CD4-positive, CD25-positive, alpha-beta regulatory T cell (primary cell): ENCODE results near the gene DGKE. TPM values are rescaled to one million over a fixed set of nuclear protein-coding genes. Genes with fewer than 3 reads are reported as not detected.

Source experiments
- ATAC-seq, 2 donors: fragments of 150-1000 bp; cut with Tn5 transposase; one replicate each; pipeline ENCODE4 v1.10.0; 2021; ENCODE audit warnings: low read depth in 2 of 2, moderate number of reproducible peaks in 2 of 2, moderate library complexity in 1 of 2
- DNase-seq, 3 donors: peaks; one replicate each; pipeline versions ENCODE4 v3.0.0 to v3.0.0-alpha.2; 2012 to 2022; ENCODE audit warnings: mixed read lengths in 1 of 3
- H3K27ac ChIP-seq: one replicate; pipeline ENCODE4 v1.7.0; 2013; ENCODE audit warnings: mild to moderate bottlenecking, low read length; ENCODE audit not compliant: insufficient read depth, poor library complexity, severe bottlenecking
- H3K27me3 ChIP-seq: one replicate; pipeline ENCODE4 v1.7.0; 2013; ENCODE audit warnings: low read length; ENCODE audit not compliant: control insufficient read depth, insufficient read depth
- H3K36me3 ChIP-seq: one replicate; pipeline ENCODE4 v1.7.0; 2013; ENCODE audit warnings: mild to moderate bottlenecking, low read length, moderate library complexity; ENCODE audit not compliant: control insufficient read depth, insufficient read depth
- H3K4me1 ChIP-seq: 2 replicates; pipeline ENCODE4 v1.7.0; 2013; ENCODE audit warnings: mild to moderate bottlenecking, low read length; ENCODE audit not compliant: insufficient read depth, control insufficient read depth, poor library complexity, severe bottlenecking
- H3K4me3 ChIP-seq: one replicate; pipeline ENCODE4 v1.7.0; 2013; ENCODE audit warnings: low read depth, mild to moderate bottlenecking, low read length, moderate library complexity
- H3K9me3 ChIP-seq, 2 experiments: 1 replicate in 1 of 2; 2 replicates in 1 of 2; pipeline ENCODE4 v1.7.0; 2013; ENCODE audit warnings: low read length in 2 of 2, mild to moderate bottlenecking in 1 of 2, moderate library complexity in 1 of 2; ENCODE audit not compliant: control insufficient read depth in 2 of 2
- H3K27ac Mint-ChIP-seq, 3 donors: one replicate each; pipeline ENCODE4 v1.8.0; 2020 to 2022; ENCODE audit warnings: mild to moderate bottlenecking in 3 of 3, mixed read lengths in 3 of 3, moderate library complexity in 2 of 3
- H3K27me3 Mint-ChIP-seq: one replicate; pipeline ENCODE4 v1.8.0; 2022; ENCODE audit warnings: mild to moderate bottlenecking, mixed read lengths
- H3K36me3 Mint-ChIP-seq: one replicate; pipeline ENCODE4 v1.8.0; 2020; ENCODE audit warnings: mixed read lengths
- H3K4me1 Mint-ChIP-seq, 4 donors: one replicate each; pipeline ENCODE4 v1.8.0; 2020 to 2022; ENCODE audit warnings: mixed read lengths in 4 of 4, mild to moderate bottlenecking in 1 of 4
- H3K4me3 Mint-ChIP-seq, 4 donors: one replicate each; pipeline ENCODE4 v1.8.0; 2020 to 2022; ENCODE audit warnings: mild to moderate bottlenecking in 4 of 4, mixed read lengths in 4 of 4, moderate library complexity in 3 of 4
- H3K9me3 Mint-ChIP-seq, 7 donors: one replicate each; pipeline ENCODE4 v1.8.0; 2020 to 2022; ENCODE audit warnings: mixed read lengths in 7 of 7, mild to moderate bottlenecking in 3 of 7, moderate library complexity in 2 of 7
- polyA plus RNA-seq, 4 donors: library from polyadenylated mRNA; unstranded; fragments of 300-500 nt; fragmentation: Illumina TruSeq; gene quantifications; one replicate each; pipeline ENCODE4 v1.2.3, GENCODE V29; 2021
- total RNA-seq: library from RNA; stranded (reverse); gene quantifications from one replicate; pipeline ENCODE4 v1.2.3, GENCODE V29; 2022

Gene DGKE
- total and polyA plus RNA-seq, 5 donors from 2014 or later, result 6.2 to 45.5 (median 8.0) TPM

GRCh38 chr17:56884483-56885311 lies 50.7 kb downstream of the DGKE start:
- Histone ChIP-seq H3K27ac (no peak overlapping the region), H3K36me3 (peaks cover 32% of the 10 kb centered on the region), H3K27me3 (no peaks in the 10 kb centered on the region), H3K9me3 (peaks cover 13 to 14% of the 10 kb centered on the region in 2 experiments), H3K4me1 (no peaks in the 10 kb centered on the region), H3K4me3 (no peak overlapping the region)
- Mint-ChIP-seq H3K4me1 (peaks cover 0 to 5% (median 0%) of the 10 kb centered on the region in 4 donors), H3K27ac (peak overlapping the region in 1 of 3 donors; percentile 70), H3K27me3 (no peaks in the 10 kb centered on the region), H3K4me3 (no peak overlapping the region), H3K9me3 (peaks cover 0 to 18% (median 2%) of the 10 kb centered on the region in 7 donors), H3K36me3 (peaks cover 23% of the 10 kb centered on the region)
- DNase-seq (no peak), ATAC-seq (no peak)

DNA sequence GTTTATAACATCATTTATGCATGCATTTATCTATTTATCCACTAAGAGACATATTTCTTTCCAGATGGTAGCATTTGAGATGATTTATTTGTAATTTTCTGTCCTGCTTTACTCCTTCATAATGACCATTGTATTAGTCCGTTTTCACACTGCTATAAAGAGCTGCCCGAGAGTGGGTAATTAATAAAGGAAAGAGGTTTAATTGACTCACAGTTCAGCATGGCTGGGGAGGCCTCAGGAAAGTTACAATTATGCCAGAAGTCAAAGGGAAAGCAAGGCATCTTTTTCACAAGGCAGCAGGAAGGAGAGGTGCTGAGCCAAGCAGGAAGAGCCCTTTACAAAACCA lies 51.3 kb downstream of the DGKE start:
- Mint-ChIP-seq H3K9me3 (peaks cover 0 to 18% (median 2%) of the 10 kb centered on the region in 7 donors), H3K36me3 (peaks cover 26% of the 10 kb centered on the region), H3K27me3 (no peaks in the 10 kb centered on the region), H3K27ac (peak overlapping the region in 1 of 3 donors; percentile 82), H3K4me3 (no peak overlapping the region), H3K4me1 (peaks cover 0 to 5% (median 0%) of the 10 kb centered on the region in 4 donors)
- DNase-seq (no peak), ATAC-seq (no peak)
- H3K4me1 ChIP-seq, result no peaks in the 10 kb centered on the region
- H3K36me3 ChIP-seq, result peaks cover 37% of the 10 kb centered on the region
- peaks cover 13 to 14% of the 10 kb centered on the region in 2 experiments for H3K9me3 ChIP-seq
- H3K4me3 ChIP-seq, result no peak overlapping the region
- no peak overlapping the region for H3K27ac ChIP-seq
- H3K27me3 ChIP-seq, result no peaks in the 10 kb centered on the region

DNA sequence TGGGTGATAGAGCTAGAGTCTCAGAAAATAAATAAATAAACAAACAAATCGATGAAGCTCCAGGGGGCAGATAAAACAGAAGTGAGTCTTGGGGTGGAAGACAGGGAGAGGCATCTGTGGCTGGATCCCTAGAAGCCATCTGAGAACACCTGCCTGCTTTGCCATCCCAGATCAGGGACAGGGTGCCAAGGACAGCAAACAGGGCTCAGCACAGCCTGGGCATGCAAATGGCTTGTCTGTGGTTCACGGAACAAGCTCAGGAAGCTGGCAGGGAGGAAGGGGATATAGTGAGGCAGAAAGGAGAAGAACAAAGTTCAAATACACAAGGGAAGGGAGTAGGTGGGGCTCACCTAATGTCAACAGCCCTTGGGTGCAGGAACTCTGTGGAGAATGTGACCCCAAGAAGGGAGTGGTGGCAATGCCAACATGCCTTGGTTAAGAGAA lies 52.4 kb downstream of the DGKE start:
- H3K27ac Mint-ChIP-seq, result peak overlapping the region in 1 of 3 donors; percentile 94
- no peak for DNase-seq
- Histone ChIP-seq H3K4me3 (no peak overlapping the region), H3K27ac (no peak overlapping the region), H3K36me3 (peaks cover 46% of the 10 kb centered on the region), H3K4me1 (no peaks in the 10 kb centered on the region), H3K9me3 (peaks cover 13 to 14% of the 10 kb centered on the region in 2 experiments), H3K27me3 (no peaks in the 10 kb centered on the region)
- H3K27me3 Mint-ChIP-seq, result no peaks in the 10 kb centered on the region
- no peak for ATAC-seq
- H3K9me3 Mint-ChIP-seq, result peaks cover 0 to 18% (median 2%) of the 10 kb centered on the region in 7 donors
- H3K36me3 Mint-ChIP-seq, result peaks cover 35% of the 10 kb centered on the region
- H3K4me1 Mint-ChIP-seq, result peaks cover 0 to 5% (median 0%) of the 10 kb centered on the region in 4 donors
- H3K4me3 Mint-ChIP-seq, result no peak overlapping the region

DNA sequence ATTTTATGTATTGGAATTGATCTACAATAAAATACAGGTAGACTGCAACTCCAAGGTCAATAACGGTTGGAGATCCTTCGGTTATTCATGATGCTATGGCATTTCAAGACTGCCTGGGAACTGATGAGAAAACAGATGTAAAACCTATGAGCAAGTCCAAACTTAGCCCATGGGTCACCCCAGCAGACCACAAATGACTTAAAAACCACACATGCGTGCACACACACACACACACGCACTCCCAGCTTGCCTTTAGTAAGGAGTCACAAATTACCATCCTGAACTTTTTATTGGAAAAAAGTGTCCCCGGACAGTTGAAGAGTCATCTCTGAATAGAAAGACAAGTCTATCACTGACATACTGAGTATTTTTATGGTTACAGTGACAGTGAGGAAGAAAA lies 53.2 kb downstream of the DGKE start:
- H3K36me3 ChIP-seq, result peaks cover 54% of the 10 kb centered on the region
- Mint-ChIP-seq H3K9me3 (peaks cover 0 to 18% (median 2%) of the 10 kb centered on the region in 7 donors), H3K4me1 (peaks cover 0 to 5% (median 0%) of the 10 kb centered on the region in 4 donors), H3K27ac (no peak overlapping the region), H3K36me3 (peaks cover 36% of the 10 kb centered on the region), H3K4me3 (no peak overlapping the region), H3K27me3 (no peaks in the 10 kb centered on the region)
- no peak overlapping the region for H3K4me3 ChIP-seq
- H3K9me3 ChIP-seq, result peaks cover 13 to 14% of the 10 kb centered on the region in 2 experiments
- DNase-seq, result no peak
- no peak overlapping the region for H3K27ac ChIP-seq
- no peaks in the 10 kb centered on the region for H3K4me1 ChIP-seq
- no peak for ATAC-seq
- no peaks in the 10 kb centered on the region for H3K27me3 ChIP-seq

GRCh38 chr17:56887552-56888467 lies 53.9 kb downstream of the DGKE start:
- Mint-ChIP-seq H3K4me3 (peak overlapping the region in 1 of 4 donors; percentile 30), H3K36me3 (peaks cover 43% of the 10 kb centered on the region), H3K9me3 (peaks cover 0 to 18% (median 2%) of the 10 kb centered on the region in 7 donors), H3K27ac (no peak overlapping the region), H3K27me3 (no peaks in the 10 kb centered on the region), H3K4me1 (peaks cover 0 to 11% (median 0%) of the 10 kb centered on the region in 4 donors)
- H3K4me1 ChIP-seq, result no peaks in the 10 kb centered on the region
- no peaks in the 10 kb centered on the region for H3K27me3 ChIP-seq
- no peak overlapping the region for H3K27ac ChIP-seq
- no peak for ATAC-seq
- DNase-seq, result no peak
- no peak overlapping the region for H3K4me3 ChIP-seq
- peaks cover 61% of the 10 kb centered on the region for H3K36me3 ChIP-seq
- H3K9me3 ChIP-seq, result peaks cover 13 to 14% of the 10 kb centered on the region in 2 experiments

DNA sequence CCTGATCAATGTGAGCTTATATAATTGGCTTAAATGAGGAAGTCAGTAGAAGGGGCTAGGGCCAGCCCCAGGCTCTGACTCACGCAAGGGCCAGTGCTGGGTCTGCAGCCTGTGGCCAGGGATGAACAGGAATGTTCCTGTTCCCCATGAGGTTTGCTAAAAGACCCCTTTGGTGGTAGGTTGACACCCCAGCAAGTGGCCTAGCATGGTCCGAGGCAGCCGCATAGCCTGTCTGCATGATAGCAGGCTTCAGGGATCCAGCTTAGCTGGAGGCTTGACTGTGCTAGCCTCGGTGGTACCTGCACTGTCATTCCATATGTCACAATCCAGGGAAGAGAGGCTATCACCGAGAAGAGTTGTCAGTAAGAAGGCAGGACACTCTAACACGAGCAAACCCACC lies 56.4 kb downstream of the DGKE start:
- H3K4me1 Mint-ChIP-seq, result peaks cover 0 to 10% (median 0%) of the 10 kb centered on the region in 4 donors
- no peak for DNase-seq
- H3K36me3 ChIP-seq, result peaks cover 83% of the 10 kb centered on the region
- peaks cover 62% of the 10 kb centered on the region for H3K36me3 Mint-ChIP-seq
- ATAC-seq, result no peak
- no peak overlapping the region for H3K27ac ChIP-seq
- H3K27me3 Mint-ChIP-seq, result no peaks in the 10 kb centered on the region
- H3K27ac Mint-ChIP-seq, result no peak overlapping the region
- H3K9me3 ChIP-seq, result peaks cover 13 to 14% of the 10 kb centered on the region in 2 experiments
- no peaks in the 10 kb centered on the region for H3K27me3 ChIP-seq
- no peak overlapping the region for H3K4me3 ChIP-seq
- no peaks in the 10 kb centered on the region for H3K4me1 ChIP-seq
- peaks cover 0 to 18% (median 2%) of the 10 kb centered on the region in 7 donors for H3K9me3 Mint-ChIP-seq
- no peak overlapping the region for H3K4me3 Mint-ChIP-seq

DNA sequence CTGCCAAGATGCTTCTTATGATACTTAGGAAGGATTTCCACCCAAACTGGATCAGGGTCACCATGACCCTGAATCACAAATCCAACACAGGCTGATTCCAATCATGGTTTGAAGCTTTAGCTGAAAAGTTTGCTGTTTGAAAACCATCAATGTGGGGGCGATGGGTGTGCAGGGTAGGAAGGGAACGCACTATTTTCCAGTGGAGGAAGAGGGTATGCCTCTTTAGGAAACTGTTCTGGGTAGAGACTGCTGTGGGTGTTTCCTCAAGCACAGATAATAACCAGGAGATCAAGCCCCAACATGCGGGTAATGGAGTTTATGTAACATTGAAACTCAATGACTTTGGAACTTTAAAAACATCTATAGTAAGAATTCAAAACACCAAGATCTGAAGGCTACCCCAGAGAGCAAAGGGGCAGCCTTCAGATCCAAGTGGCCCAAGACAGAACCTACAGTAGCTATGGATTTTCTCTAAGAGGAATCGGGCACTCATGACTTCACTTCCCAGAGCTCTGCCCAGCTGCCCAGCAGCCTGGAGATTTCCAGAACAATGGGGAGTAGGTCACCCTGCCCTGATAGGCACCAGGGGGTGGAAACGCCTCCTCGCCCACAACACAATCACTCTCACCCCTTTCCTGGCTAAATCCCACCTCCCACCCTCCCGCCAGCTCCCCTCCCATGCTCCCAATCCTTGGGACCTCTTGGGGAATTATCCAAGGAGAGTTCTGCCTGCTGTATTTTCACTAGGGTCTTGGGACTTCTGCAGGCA lies 57.1 kb downstream of the DGKE start:
- DNase-seq (no peak), ATAC-seq (no peak)
- H3K9me3 ChIP-seq, result peaks cover 13 to 14% of the 10 kb centered on the region in 2 experiments
- Mint-ChIP-seq H3K9me3 (peaks cover 0 to 18% (median 2%) of the 10 kb centered on the region in 7 donors), H3K27me3 (no peaks in the 10 kb centered on the region), H3K27ac (peak overlapping the region in 1 of 3 donors; percentile 28), H3K4me3 (no peak overlapping the region), H3K36me3 (peaks cover 62% of the 10 kb centered on the region), H3K4me1 (peaks cover 0 to 9% (median 0%) of the 10 kb centered on the region in 4 donors)
- H3K36me3 ChIP-seq, result peaks cover 90% of the 10 kb centered on the region
- no peaks in the 10 kb centered on the region for H3K27me3 ChIP-seq
- no peak overlapping the region for H3K27ac ChIP-seq
- no peaks in the 10 kb centered on the region for H3K4me1 ChIP-seq
- no peak overlapping the region for H3K4me3 ChIP-seq
